ENCODE data around the gene NOS1AP.

NOS1AP gene

DNA sequence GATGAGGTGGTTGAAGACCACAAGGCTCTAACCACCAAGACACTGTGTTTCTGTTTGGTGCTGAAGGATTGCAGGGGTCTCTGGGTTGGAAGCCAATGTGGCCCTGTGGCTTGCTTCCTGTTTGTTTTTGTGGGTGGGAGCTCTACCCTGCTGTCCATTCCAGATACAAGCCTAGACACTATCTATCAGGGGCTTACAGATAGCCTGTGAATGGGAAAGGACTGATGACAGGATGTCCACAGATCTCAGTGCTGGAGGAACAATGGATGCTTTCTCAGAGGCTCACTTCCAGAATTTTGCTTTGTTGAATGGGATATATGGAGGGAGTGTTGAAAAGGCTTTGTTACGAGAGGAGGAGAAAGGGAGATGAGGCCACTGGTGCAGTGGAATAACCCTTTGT, 69.7 kb downstream of the NOS1AP start:
- no peak for DNase-seq

GRCh38 chr1:162141281-162142054, 72.0 kb downstream of the NOS1AP start:
- DNase-seq = no peak

DNA sequence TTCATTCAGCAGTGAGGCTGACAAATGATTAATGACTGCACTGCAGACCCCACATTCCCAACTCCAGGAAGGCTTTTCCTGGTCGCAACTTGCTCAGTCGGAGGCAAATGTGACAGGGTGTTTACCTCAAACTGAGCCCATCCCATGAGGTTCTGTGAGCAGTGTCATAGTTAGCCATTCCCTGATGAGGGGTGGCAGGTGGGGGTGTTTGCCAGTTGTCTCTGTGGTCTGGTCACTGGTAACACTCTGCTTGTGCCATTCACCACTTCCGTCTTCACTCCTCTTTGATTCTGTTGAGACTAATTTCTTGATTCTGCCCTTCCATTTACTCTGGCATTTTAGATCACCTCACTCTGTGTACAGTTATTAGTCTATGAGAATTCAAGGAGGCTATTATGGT, 73.5 kb downstream of the NOS1AP start:
- no peak for DNase-seq

GRCh38 chr1:162144268-162144667, 74.8 kb downstream of the NOS1AP start:
- DNase-seq = no peak

- no peak for DNase-seq
Measured at GRCh38 chr1:162144853-162145252, 75.4 kb downstream of the NOS1AP start.

DNA sequence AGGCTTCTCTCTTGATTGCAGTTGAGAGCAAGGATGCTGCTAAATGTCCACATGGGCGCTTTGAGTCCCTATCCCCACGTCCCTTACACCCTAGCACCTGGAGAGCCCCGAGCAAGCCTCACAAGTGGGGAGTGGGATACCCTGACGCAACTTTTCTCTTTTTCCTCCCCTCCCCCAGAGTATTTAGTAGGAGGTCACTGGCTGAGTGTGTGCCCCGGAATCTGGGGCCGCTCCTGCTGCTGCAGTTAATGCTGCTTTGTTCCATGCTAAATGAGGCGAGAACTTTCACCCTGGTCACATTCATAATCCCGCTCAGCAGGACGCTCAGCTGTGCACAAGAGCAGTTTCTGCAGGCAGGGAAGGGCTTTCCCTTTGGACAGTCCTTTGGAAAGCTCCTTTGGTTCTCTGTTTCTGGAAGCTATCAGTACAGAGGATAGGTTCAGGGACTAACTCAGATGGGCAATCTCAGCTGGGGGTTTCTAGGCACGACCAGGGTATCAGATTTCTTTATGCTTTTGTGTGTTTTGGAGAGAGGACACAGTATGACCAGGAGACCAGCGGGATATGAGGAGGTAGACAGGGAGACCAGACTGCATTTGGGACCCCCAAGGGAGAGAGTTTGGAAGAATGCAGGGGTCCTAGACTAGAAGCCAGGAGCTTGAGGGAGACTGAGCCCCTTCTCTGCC, 75.9 kb downstream of the NOS1AP start:
- DNase-seq = peak in 1 of 2 experiments; percentile 17

DNA sequence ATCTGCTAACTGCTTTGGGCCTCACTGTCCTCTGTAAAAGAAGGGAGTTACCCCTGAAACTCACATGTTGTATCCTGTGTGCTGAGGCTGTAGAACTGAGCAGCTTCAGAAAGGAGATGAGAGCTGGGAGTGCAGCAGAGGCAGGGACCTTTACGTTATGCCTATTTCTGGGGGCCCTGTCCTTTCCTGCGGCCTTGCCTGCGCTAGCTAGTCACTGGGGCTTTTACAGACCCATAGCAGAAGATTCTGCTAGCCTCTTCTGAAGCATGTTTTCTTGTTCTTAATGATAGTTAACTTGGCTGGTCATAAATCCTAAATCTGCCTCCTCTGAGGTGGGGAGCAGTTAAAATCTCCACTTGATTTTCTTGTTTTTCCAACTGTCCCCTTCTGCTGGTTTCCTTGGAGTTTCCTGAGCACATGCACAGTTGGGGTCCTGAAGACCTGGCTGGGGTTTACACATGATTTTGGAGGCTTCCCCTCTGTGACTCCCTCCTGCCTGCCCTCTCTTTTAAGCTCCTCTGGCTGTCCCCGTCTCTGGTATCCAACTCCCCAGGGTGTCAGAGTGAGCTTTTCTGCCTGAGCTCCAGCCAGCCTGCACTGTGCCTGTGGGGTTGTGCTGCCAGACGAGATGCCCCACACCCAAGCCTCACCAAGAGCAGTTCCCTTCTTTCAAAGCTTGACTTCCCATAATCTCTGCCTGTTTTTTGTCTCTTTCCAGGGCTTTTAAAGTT, 76.6 kb downstream of the NOS1AP start:
- DNase-seq = peak in 1 of 2 experiments; percentile 7

GRCh38 chr1:162147760-162148159, 78.3 kb downstream of the NOS1AP start:
- DNase-seq = no peak

DNA sequence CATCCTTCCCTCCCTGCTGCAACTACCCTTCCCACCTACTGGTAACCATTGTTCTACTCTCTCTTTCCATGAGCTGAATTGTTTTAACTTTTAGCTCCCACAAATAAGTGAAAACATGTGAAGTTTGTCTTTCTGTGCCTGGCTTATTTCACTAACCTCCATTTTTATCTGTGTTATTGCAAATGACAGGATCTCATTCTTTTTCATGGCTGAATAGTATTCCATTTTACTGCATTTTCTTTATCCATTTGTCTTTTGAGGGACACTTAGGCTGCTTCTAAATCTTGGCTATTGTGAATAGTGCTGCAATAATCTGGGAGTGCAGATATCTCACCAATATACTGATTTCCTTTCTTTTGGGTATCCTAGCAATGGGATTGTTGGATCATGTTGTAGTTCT, 80.6 kb downstream of the NOS1AP start:
- no peak for DNase-seq

- DNase-seq = no peak
Measured at GRCh38 chr1:162151900-162152829, 82.7 kb downstream of the NOS1AP start.

DNA sequence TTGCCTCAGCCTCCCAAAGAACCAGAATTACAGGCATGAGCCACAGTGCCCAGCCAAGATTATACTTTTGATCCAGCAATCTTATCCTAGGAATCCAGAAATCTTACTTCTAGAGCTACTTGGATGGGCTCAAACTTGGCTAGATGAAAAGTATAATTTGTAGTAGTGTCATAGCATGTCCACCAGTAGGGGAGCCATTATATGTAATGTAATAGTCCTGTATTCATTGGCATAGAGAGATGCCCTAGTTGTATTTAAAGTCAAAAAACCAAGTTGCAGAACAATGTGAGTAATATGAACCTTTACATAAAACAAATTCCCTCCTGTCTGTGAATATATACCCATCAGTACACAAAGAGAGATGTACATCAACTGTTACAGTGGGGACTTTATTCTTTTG, 83.9 kb downstream of the NOS1AP start:
- DNase-seq = no peak

DNA sequence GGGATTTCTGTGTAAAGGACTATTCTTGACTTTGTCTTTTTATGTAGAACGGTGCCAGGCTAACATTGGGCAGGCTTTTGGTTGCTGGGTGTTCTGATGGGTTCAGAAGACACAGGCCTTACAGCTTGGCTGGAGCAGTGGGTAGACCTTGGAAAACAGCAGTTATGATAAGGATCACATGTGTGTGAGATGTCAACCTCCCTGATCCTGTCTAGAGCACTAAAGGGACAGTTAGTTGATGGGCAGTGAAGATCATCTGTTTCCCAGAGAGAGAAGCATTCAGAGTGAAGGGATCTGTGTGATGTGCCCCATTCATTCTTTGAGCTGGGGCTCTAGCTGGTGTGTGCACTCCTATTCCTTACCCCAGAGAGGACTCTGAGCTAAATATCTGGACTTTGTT, 88.0 kb downstream of the NOS1AP start:
- DNase-seq = no peak

- DNase-seq = no peak
Measured at GRCh38 chr1:162158624-162159271, 89.3 kb downstream of the NOS1AP start.

DNA sequence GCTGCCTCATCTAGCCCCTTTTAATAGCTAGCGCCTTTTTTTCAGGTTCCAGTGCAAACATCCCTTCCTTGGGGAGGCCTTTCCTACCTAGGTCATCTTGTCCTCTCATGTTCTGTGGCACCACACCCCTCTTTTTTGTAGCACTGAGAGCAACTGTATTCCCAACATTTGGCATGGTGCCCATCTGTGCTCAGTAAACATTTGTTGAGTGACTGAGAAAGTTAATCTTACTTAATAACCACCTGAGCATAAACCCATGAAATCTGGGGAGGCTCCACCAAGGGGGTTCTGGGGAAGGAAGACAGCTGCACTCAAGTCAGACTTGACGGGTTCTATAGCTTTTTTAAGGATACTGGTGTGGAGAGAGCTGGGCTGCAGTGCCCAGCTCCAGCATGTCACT, 90.0 kb downstream of the NOS1AP start:
- DNase-seq = peak; percentile 75 to 84

GRCh38 chr1:162161916-162162550, 92.5 kb downstream of the NOS1AP start:
- no peak for DNase-seq

DNA sequence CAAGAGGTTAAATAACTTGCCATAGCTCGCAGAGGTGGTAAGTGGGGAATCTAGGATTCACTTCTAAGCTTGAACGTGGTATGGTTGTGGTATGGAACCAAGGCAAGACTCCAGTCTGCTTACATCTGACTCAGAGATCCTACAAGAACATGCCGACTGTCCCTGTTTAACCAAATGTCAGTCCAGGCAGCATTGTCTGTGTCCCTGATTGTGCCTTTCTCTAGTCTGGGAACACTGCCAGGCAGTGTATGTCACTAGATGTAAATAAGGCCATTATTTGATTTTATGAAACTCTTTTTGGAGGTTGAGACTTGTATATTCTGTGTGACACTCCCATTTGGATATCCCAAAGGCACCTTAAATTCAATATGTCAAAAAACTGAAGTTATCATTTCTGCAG, 96.0 kb downstream of the NOS1AP start:
- no peak for DNase-seq

DNA sequence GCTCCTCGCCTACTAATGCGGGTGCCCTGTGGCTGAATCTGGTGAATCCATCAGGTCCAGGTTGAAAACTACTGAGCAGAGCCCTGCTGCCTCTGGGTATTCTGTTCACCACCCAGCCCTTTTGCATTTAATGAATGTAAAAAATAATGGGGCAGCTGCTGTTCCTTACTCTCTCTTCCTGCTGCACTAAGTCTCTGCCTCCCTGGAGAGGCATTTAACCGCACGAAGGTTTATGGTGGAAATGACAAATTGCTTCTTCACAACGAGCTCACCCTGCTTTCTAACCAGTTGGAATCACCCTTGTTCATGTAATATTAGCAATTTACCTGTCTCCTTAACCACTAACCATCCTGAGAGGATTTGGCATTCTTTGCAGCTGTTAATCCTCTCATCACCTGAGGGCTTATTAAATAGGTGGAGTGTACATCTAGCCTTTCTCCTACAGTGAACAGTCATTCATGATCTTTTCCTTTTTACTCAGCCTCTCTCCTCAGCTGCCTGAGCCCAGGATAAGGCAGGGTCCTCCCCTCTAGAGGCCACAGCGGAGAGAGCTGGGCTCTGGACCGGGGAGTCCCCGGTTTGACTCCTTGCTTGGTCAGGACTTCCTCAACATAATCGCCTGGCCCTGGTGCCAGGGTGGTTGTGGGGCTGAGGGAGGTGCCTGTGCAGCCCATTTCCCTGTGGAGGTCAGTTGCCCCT, 97.6 kb downstream of the NOS1AP start:
- no peak for DNase-seq

GRCh38 chr1:162168261-162168660, 98.8 kb downstream of the NOS1AP start:
- DNase-seq = no peak

DNA sequence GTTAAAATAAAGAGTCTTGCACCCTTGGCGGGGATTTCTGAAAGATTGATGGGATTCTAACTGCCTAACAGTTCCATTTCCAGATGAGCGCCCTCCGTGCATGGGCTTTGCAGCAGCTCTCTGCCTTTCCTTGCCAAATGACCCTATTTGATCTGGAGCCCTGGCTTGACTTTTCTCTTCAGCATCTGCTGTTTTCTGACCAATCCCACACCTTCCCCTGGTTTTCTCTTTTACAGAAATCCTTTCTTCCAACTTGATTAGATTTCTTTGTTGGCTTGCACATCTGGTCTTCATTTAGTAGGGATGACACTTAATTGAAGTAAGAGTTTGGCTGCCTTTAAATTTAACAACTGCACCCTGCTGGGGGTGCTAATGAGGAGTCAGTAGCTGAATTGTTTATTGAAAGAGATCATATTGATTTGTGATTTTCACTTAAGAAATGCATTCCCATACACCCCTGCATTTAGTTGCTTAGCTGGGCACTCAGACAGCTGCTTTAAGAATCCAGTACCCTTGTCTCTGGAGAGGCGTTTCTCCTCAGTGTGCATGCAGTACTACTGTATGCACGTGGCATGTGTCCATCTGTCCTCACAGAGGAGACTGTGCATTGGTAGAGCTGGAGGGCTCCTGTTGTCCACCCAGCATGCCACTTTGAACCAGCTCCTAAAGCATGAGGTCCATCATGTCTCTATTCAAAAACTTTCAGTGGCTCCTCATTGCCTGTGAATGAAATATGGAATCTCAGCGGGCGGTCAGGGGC, 99.7 kb downstream of the NOS1AP start:
- no peak for DNase-seq

DNA sequence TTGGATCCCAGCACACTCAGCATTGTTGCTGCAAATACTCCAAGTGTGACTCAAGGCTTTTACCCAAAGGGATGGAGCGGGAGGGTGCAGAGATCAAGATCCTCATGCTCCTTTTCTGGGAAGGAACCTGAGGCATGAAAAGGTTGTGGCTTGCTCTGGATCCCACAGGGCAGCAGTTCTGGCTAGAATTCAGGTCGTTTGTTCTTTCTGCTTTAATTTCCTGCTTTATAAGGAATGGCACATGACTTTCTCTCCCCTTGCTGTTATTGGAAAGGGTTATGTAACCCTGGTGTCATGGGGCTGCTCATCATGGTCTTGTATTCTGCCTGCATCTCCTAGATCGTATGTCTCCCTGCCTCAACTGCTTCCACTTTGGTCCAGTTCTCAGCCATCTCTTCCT, 101.6 kb downstream of the NOS1AP start:
- no peak for DNase-seq
